Stimulated activated CD8-positive, alpha-beta memory T cell treated with anti-CD3 and anti-CD28 coated beads, Interleukin-15, amount 100 ng/mL, for 1 hour (primary cell): ENCODE results near the gene CNTN2.

ENCODE experiments used
- DNase-seq: peaks from one replicate; pipeline ENCODE4 v3.0.0-alpha.2; 2020; ENCODE audit warnings: low read depth

The CNTN2 gene

GRCh38 chr1:205042911-205043806, at the start of gene CNTN2:
Gene CNTN2, plus strand, starts transcription at chr1:205043212. Its CDS starts 9,974 bp downstream, at chr1:205053186.
- DNase-seq: no peak

- no peak for DNase-seq
Observed at GRCh38 chr1:204994086-204994862, 48.7 kb upstream of the CNTN2 start.

GRCh38 chr1:204996981-204997380, 46.0 kb upstream of the CNTN2 start:
- DNase-seq: no peak

GRCh38 chr1:204997591-204998355, 45.2 kb upstream of the CNTN2 start:
- DNase-seq: no peak

GRCh38 chr1:205001162-205001561, 41.9 kb upstream of the CNTN2 start:
- no peak for DNase-seq

- no peak for DNase-seq
Observed at GRCh38 chr1:205002705-205003104, 40.3 kb upstream of the CNTN2 start.

- DNase-seq: no peak
Observed at GRCh38 chr1:205003358-205004131, 39.5 kb upstream of the CNTN2 start.

- no peak for DNase-seq
Observed at GRCh38 chr1:205004351-205004750, 38.7 kb upstream of the CNTN2 start.

GRCh38 chr1:205008896-205009295, 34.1 kb upstream of the CNTN2 start:
- no peak for DNase-seq

GRCh38 chr1:205009670-205010069, 33.3 kb upstream of the CNTN2 start:
- no peak for DNase-seq

- DNase-seq: no peak
Observed at GRCh38 chr1:205012391-205013140, 30.4 kb upstream of the CNTN2 start.

- DNase-seq: no peak
Observed at GRCh38 chr1:205013683-205014367, 29.2 kb upstream of the CNTN2 start.

- no peak for DNase-seq
Observed at GRCh38 chr1:205014783-205015182, 28.2 kb upstream of the CNTN2 start.

- no peak for DNase-seq
Observed at GRCh38 chr1:205015241-205015640, 27.8 kb upstream of the CNTN2 start.

- no peak for DNase-seq
Observed at GRCh38 chr1:205016075-205016474, 26.9 kb upstream of the CNTN2 start.

- DNase-seq: no peak
Observed at GRCh38 chr1:205016584-205016983, 26.4 kb upstream of the CNTN2 start.

GRCh38 chr1:205017001-205017400, 26.0 kb upstream of the CNTN2 start:
- DNase-seq: no peak

GRCh38 chr1:205017766-205018165, 25.2 kb upstream of the CNTN2 start:
- DNase-seq: no peak

GRCh38 chr1:205018381-205018780, 24.6 kb upstream of the CNTN2 start:
- no peak for DNase-seq

- DNase-seq: no peak
Observed at GRCh38 chr1:205020466-205020865, 22.5 kb upstream of the CNTN2 start.
